IPS-NIHi7 (cell line): ENCODE measurements around the gene EIF3C.
"Not testable (repeated sequence)": the region's sequence is repeated elsewhere in the genome, so short reads cannot be mapped to it uniquely, and the experiment has no call there.

ENCODE experiments used
- DNase-seq: peaks from one replicate; pipeline ENCODE4 v3.0.0; 2012; ENCODE audit warnings: mixed read lengths; ENCODE audit errors: extremely low spot score

EIF3C gene

GRCh38 chr16:28711220-28712083 lies at the start of gene EIF3C:
Gene EIF3C, plus strand, starts transcription at chr16:28711464. Its CDS starts 223 bp downstream, at chr16:28711687.
- DNase-seq: not testable (repeated sequence)

- not testable (repeated sequence) for DNase-seq
These were observed 45.0 kb upstream of the EIF3C start for GRCh38 chr16:28666264-28666663.

GRCh38 chr16:28667480-28667879 lies 43.8 kb upstream of the EIF3C start:
- not testable (repeated sequence) for DNase-seq

GRCh38 chr16:28668199-28668598 lies 43.1 kb upstream of the EIF3C start:
- not testable (repeated sequence) for DNase-seq

GRCh38 chr16:28688327-28688952 lies 22.8 kb upstream of the EIF3C start:
- DNase-seq: not testable (repeated sequence)

DNA sequence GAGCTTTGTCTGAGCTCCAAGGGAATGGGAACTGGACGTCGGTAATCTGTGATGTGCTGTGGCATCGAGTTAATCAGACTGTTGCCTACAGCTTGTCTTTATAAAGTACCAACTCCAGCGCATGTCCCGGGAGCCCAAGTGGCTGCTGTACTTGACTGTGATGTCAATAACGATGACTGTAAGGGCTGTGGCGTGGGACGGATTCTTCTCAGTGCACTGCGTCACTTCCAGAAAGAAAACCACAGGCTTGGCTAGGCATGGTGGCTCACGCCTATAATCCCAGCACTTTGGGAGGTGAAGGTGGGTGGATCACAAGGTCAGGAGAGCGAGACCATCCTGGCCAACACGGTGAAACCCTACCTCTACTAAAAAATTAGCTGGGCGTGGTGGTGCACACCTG lies 21.8 kb upstream of the EIF3C start:
- DNase-seq: not testable (repeated sequence)

DNA sequence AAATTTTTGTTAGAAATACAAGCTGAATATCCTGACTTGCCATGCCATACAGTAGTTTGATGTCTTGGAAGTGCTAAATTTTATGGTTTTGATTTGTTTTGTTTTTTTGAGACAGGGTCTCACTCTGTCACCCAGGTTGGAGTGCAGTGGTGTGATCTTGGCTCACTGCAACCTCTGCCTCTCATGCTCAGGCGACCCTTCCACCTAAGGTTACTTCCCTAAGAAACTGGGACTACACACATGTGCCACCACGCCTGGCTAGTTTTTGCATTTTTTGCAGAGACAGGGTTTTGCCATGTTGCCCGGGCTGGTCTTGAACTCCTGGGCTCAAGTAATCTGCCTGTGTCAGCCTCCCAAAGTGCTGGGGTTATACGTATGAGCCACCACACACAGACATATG lies 19.5 kb upstream of the EIF3C start:
- DNase-seq: not testable (repeated sequence)

- not testable (repeated sequence) for DNase-seq
These were observed 17.9 kb upstream of the EIF3C start for GRCh38 chr16:28693257-28693950.

DNA sequence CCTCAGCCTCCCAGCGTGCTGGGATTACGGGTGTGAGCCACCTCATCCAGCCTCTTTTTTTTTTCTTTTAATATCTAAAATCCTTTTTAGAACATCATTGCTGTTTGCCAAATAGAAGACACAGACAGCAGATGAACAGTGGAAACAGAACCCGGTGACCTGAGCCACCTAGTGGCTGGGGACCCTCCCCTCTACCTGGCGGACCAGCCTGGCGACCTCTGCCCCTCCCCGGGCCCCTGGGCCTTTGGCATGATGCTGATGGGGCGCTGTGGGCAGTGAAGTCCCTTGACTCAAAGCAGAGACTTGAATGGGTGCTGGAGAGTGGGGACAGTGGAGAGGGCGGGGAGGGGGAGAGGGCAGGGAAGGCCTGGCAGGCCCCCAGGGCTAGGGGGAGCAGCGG lies 11.5 kb upstream of the EIF3C start:
- DNase-seq: not testable (repeated sequence)

DNA sequence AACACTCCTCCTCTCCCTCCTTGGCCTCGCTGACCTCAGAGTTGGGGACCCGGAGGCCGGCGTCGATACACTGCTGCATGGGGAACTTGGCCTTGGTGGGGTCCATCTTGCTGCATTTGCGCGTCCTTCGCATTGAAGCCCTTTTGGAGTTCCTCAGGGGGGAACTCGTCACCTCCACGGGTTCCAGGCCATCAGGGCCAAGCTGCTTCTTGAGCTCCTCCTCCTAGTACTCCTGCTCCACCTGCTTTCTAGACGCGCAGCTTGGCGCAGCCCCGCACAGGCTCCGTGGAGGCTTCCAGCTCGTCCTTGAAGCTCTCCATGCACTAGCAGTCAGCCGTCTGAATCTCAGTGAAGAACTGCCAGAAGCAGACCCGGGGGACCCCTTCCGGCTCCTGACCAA lies 10.9 kb upstream of the EIF3C start:
- not testable (repeated sequence) for DNase-seq

DNA sequence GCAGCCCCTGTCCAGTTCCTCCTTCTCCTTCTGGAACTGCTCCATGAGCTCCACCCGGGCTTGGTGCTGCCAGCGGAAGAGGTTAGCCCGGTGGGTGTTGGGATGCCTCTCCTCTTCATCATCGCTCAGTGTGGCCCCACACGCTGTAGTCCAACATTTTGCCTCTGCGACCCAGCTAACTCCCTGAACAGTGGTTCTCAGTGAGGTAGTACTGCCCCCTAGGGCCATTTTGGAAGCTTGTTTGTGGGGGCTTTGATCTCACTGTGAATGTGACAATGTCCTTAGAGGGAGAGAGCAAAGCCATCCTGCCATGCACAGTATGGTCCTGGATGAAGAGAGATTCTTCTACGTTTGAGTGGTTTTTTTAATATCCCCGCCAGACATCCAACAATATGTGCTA lies 9.9 kb upstream of the EIF3C start:
- DNase-seq: not testable (repeated sequence)

DNA sequence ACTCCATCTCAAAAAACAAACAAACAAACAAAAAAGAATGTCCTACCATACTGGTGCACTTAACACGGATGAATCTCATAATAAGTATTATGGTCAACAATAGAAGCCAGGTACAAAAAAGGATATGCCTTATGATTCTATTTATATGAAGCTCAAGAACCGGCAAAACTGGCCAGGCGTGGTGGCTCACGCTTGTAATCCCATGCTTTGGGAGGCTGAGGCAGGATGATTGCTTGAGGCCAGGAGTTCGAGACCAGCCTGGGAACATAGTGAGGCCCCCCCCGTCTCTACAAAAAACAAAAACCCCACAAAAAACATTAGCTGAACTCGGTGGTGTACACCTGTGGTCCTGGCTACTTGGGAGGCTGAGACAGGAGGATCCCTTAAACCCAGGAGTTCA lies 7.0 kb upstream of the EIF3C start:
- DNase-seq: not testable (repeated sequence)

DNA sequence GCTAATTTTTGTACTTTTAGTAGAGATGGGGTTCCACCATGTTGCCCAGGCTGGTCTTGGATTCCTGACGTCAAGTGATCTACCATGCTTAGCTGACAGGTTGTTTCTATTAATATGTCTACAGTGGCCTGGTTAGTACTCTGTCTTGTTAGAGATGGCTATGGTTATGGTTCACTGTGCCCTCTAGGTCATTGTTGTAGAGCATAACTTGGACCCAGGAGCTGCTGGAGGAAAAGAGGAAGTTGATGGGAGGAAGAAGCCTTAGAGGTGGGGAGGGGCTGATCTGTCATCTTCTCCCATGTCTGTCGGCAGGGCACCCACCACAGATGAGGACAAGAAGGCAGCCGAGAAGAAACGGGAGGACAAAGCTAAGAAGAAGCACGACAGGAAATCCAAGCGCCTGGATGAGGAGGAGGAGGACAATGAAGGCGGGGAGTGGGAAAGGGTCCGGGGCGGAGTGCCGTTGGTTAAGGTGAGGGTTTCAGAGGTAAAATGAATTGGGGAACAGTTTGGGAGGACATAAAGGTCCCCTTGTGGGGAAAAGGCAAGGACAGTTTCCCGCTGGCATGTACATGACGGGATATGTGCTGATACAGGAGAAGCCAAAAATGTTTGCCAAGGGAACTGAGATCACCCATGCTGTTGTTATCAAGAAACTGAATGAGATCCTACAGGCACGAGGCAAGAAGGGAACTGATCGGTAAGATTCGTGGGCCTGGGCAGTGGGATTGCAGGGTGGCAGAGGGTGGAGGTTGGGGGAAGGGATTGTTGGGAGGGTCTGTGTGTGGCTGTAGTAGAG lies 11.8 kb downstream of the EIF3C start:
- not testable (repeated sequence) for DNase-seq

GRCh38 chr16:28731253-28731652 lies 20.0 kb downstream of the EIF3C start:
- not testable (repeated sequence) for DNase-seq

DNA sequence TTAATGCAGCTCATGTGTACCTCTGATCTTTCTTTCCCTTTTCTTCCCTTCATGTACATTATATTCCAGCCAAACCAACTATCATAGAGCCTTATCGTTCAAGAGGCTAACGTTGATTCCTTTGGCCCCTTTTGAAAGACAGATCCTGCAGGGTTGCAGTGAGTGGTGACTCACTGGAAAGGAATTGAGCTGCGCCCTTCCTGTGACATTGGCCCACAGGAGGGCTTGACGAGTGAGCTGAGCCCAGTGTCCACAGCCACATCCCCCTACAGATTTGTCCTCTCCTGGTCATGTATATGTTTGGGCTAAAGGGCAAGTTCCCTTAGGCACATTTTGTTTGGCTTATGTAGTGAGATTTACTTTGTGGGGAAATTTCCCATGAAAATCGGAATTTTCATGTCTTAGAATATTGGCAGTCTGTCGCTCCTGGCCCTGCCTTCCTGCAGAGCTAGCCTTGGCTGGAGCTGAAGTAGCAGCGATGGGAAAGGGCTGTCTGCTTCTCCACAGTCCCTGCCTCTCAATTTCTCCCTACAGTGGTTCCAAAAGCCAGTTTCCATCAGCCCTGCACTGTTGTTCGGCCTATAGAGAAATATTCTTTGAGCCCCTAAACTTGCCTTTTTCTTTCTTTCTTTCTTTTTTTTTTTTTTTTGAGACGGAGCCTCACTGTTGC lies 21.3 kb downstream of the EIF3C start:
- not testable (repeated sequence) for DNase-seq

DNA sequence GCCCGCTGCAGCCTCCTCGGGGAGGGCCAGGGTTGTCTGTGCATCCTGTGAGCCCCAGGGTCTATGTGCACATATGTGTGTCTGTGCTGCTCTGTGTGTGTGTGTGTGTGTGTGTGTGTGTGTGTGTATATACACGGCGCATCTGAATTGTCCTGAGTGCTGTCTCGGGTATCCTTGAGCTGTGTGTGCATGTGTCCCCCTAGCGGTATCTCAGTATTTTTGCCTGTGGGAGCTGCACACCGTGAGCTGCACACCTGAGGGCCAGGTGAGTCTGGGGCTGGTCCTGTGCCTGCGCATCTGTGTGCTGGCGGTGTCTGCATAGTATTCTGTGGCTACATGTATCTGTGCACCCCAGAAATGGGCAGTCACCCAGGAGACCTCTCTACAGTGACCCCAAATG lies 28.5 kb downstream of the EIF3C start:
- not testable (repeated sequence) for DNase-seq

DNA sequence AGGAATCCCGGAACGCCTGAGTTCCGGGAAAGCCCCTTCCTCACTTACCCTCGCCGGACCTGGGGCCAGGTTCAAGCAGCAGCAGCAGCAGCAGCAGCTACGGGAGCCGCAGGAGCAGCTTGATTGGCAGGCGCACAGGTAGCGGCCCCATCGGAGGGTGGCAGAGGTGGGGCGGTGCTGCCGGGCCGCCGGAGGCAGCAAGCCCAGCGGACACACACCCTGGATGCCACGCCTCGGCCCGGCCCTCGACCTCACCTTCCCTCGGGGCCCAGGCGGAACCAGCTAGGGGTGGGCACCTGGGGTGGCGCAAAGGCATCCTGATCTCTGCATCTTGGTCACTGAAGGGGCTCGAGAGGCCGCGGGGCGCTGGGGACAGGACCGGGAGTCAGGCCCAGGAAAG lies 29.4 kb downstream of the EIF3C start:
- DNase-seq: not testable (repeated sequence)

- not testable (repeated sequence) for DNase-seq
These were observed 30.0 kb downstream of the EIF3C start for GRCh38 chr16:28741295-28741694.

- not testable (repeated sequence) for DNase-seq
These were observed 35.5 kb downstream of the EIF3C start for GRCh38 chr16:28746618-28747350.

DNA sequence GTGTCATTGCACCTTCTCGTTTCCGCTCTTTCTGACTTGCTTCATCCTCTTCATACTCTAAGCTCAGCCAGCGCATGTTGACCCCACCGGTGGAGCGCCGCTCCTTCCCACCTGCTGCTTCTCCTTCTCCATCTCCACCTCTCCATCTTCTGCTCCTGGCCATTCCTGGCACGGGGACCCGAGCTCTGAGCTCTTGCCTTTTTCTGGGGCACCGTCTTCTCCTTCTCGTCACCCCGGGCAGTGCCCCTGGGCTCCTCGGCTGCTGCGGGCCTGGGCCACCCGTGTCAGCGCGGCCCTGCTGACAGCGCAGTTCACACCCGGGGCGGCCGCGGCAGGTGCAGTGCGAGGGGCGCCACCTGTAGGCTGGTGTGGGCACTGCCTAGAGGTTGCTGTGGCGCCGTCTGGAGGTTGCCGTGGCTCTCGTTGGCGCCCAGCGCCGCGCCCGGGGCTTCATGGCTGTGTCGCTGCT lies 38.8 kb downstream of the EIF3C start:
- not testable (repeated sequence) for DNase-seq
